Measurements from ENCODE around the gene EHBP1L1.
A peak's percentile ranks its signal among the peaks of the same experiment; 100 is the strongest.

EHBP1L1 gene

DNA sequence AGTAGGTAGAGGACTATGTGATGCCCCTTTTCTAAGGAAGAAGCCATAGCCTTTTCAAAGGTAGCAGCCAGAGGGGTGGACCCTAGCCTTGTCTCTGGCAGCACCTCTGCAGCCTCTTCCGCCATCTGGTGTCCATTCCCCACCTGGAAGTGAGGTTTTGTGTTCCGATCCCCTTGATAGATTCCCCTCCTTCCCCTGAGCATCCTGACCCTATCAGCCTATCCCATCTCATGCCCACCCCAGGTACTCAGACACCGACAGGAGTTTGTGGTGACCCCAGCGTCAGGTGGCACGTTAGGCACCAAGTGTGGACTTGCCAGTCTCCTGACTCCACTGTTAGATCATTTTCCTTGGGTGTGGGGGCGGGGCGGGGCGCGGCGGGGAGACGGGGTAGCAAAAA, 3.9 kb upstream of the EHBP1L1 start:
- Histone ChIP-seq H3K79me1 (replicated peaks; ENCODE audit: low read length, poor library complexity, severe bottlenecking) (peaks cover 18% of the 10 kb centered on the region), H3K4me3 (ENCODE audit: insufficient read depth in 1 of 2, low read depth in 1 of 2, low read length in 2 of 2) (peak overlapping the region; percentile 46 to 99), H3K18ac (ENCODE audit: low read depth in 1 of 2, low read length in 2 of 2) (no peak overlapping the region), H3K23ac (ENCODE audit: low read length in 2 of 2) (no peak overlapping the region), H2BK12ac (ENCODE audit: low read length in 2 of 2) (peak overlapping the region in 1 of 2 experiments; percentile 23), H3K27me3 (ENCODE audit: control insufficient read depth in 1 of 2, insufficient read depth in 1 of 2, low read length in 2 of 2) (no peaks in the 10 kb centered on the region), H2BK120ac (ENCODE audit: low read depth, low read length) (no peak overlapping the region), H3K4me1 (ENCODE audit: control insufficient read depth, insufficient read depth, low read depth, low read length) (peaks cover 51% of the 10 kb centered on the region), H3K4me2 (ENCODE audit: low read length, poor library complexity, severe bottlenecking) (peak overlapping the region; percentile 71), H2BK5ac (ENCODE audit: low read depth, low read length, poor library complexity, severe bottlenecking) (no peak overlapping the region), H2AK5ac (ENCODE audit: low read length, severe bottlenecking) (no peak overlapping the region), H3K4ac (ENCODE audit: low read depth in 1 of 2, low read length in 2 of 2) (no peak overlapping the region), H3K14ac (ENCODE audit: low read length in 2 of 2) (no peak overlapping the region), H3K36me3 (ENCODE audit: control insufficient read depth in 1 of 2, insufficient read depth in 2 of 2, low read depth in 1 of 2, low read length in 2 of 2) (peaks cover 6 to 12% of the 10 kb centered on the region in 2 experiments), H3K27ac (ENCODE audit: low read length, poor library complexity, severe bottlenecking) (peak overlapping the region; percentile 10), H4K91ac (ENCODE audit: low read length) (no peak overlapping the region), H4K8ac (ENCODE audit: low read length) (peak overlapping the region; percentile 12), H3K9me3 (ENCODE audit: control insufficient read depth, low read length) (no peaks in the 10 kb centered on the region), H2BK15ac (ENCODE audit: low read depth, poor library complexity, severe bottlenecking) (no peak overlapping the region), H3K9ac (ENCODE audit: low read length) (peak overlapping the region; percentile 96), H2AFZ (ENCODE audit: low read depth, low read length) (no peak overlapping the region)
- peak; percentile 73 for DNase-seq
- 38% methylated on average over 3 of the region's 11 CpGs for WGBS

DNA sequence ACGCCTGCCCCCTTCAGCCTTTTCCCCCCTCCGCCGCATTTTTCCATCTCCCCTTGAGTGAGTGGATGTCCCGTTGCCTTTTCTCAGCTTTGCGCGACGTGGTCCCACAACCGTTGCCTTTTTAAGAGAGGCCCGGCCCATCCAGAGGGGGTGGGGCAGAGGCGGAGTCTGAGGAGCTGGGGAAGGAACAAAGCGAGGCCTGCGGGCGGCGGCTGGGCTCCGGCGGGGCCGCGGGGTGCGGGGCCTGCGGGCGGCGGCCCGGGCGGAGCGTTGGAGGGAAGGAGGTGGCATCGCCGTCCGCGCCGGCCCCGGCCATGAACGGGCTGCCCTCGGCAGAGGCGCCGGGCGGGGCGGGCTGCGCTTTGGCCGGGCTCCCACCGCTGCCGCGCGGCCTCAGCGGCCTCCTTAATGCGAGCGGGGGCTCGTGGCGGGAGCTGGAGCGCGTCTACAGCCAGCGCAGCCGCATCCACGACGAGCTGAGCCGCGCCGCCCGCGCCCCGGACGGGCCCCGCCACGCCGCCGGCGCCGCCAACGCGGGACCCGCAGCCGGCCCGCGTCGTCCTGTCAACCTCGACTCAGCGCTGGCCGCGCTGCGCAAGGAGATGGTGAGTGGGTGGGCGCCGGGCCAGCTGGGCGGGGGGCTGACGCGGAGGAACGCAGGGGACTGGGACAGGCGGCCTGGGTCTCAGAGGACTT, 3.3 kb upstream of the EHBP1L1 start, which contains the start of gene FAM89B:
FAM89B (plus strand) TSS at position 183 of the 696 bp plus-strand sequence; CDS start at position 315, 132 bp downstream.
- peaks cover 16% of the 10 kb centered on the region for H3K79me1 ChIP-seq (replicated peaks; ENCODE audit: low read length, poor library complexity, severe bottlenecking)
- peak; percentile 88 for DNase-seq
- no peaks in the 10 kb centered on the region for H3K9me3 ChIP-seq (ENCODE audit: control insufficient read depth, low read length)
- no peak within 1 kb of the TSS for H2BK5ac ChIP-seq (ENCODE audit: low read depth, low read length, poor library complexity, severe bottlenecking)
- peak within 1 kb of the TSS; percentile 82 to 99 for H3K4me3 ChIP-seq (ENCODE audit: insufficient read depth in 1 of 2, low read depth in 1 of 2, low read length in 2 of 2)
- peak within 1 kb of the TSS; percentile 10 for H3K27ac ChIP-seq (ENCODE audit: low read length, poor library complexity, severe bottlenecking)
- peaks cover 6 to 12% of the 10 kb centered on the region in 2 experiments for H3K36me3 ChIP-seq (ENCODE audit: control insufficient read depth in 1 of 2, insufficient read depth in 2 of 2, low read depth in 1 of 2, low read length in 2 of 2)
- H2BK15ac ChIP-seq (ENCODE audit: low read depth, poor library complexity, severe bottlenecking) = peak within 1 kb of the TSS; percentile 71
- H3K9ac ChIP-seq (ENCODE audit: low read length) = peak within 1 kb of the TSS; percentile 96
- H2BK120ac ChIP-seq (ENCODE audit: low read depth, low read length) = peak within 1 kb of the TSS; percentile 93
- peaks cover 57% of the 10 kb centered on the region for H3K4me1 ChIP-seq (ENCODE audit: control insufficient read depth, insufficient read depth, low read depth, low read length)
- under 1% methylated on average over 47 of the region's 86 CpGs for WGBS
- H2AK5ac ChIP-seq (ENCODE audit: low read length, severe bottlenecking) = no peak within 1 kb of the TSS
- H3K4ac ChIP-seq (ENCODE audit: low read depth in 1 of 2, low read length in 2 of 2) = peak within 1 kb of the TSS; percentile 46 to 93
- peak within 1 kb of the TSS; percentile 84 to 92 for H3K18ac ChIP-seq (ENCODE audit: low read depth in 1 of 2, low read length in 2 of 2)
- H3K23ac ChIP-seq (ENCODE audit: low read length in 2 of 2) = peak within 1 kb of the TSS in 1 of 2 experiments; percentile 93
- H2BK12ac ChIP-seq (ENCODE audit: low read length in 2 of 2) = peak within 1 kb of the TSS in 1 of 2 experiments; percentile 35
- H2AFZ ChIP-seq (ENCODE audit: low read depth, low read length) = no peak within 1 kb of the TSS
- H4K91ac ChIP-seq (ENCODE audit: low read length) = peak within 1 kb of the TSS; percentile 71
- peak within 1 kb of the TSS; percentile 45 for H4K8ac ChIP-seq (ENCODE audit: low read length)
- H3K4me2 ChIP-seq (ENCODE audit: low read length, poor library complexity, severe bottlenecking) = peak within 1 kb of the TSS; percentile 98
- H3K27me3 ChIP-seq (ENCODE audit: control insufficient read depth in 1 of 2, insufficient read depth in 1 of 2, low read length in 2 of 2) = no peaks in the 10 kb centered on the region
- H3K14ac ChIP-seq (ENCODE audit: low read length in 2 of 2) = peak within 1 kb of the TSS in 1 of 2 experiments; percentile 92

GRCh38 chr11:65573391-65574079, 2.3 kb upstream of the EHBP1L1 start:
- peak overlapping the region in 1 of 2 experiments; percentile 49 for H3K18ac ChIP-seq (ENCODE audit: low read depth in 1 of 2, low read length in 2 of 2)
- H3K27ac ChIP-seq (ENCODE audit: low read length, poor library complexity, severe bottlenecking) = peak overlapping the region; percentile 13
- no peaks in the 10 kb centered on the region for H3K9me3 ChIP-seq (ENCODE audit: control insufficient read depth, low read length)
- no peak overlapping the region for H2BK15ac ChIP-seq (ENCODE audit: low read depth, poor library complexity, severe bottlenecking)
- no peak overlapping the region for H3K14ac ChIP-seq (ENCODE audit: low read length in 2 of 2)
- no peak overlapping the region for H2BK5ac ChIP-seq (ENCODE audit: low read depth, low read length, poor library complexity, severe bottlenecking)
- H2AK5ac ChIP-seq (ENCODE audit: low read length, severe bottlenecking) = no peak overlapping the region
- H3K4me1 ChIP-seq (ENCODE audit: control insufficient read depth, insufficient read depth, low read depth, low read length) = peaks cover 61% of the 10 kb centered on the region
- H3K4ac ChIP-seq (ENCODE audit: low read depth in 1 of 2, low read length in 2 of 2) = peak overlapping the region in 1 of 2 experiments; percentile 46
- no peak overlapping the region for H2BK120ac ChIP-seq (ENCODE audit: low read depth, low read length)
- H3K79me1 ChIP-seq (replicated peaks; ENCODE audit: low read length, poor library complexity, severe bottlenecking) = peaks cover 14% of the 10 kb centered on the region
- no peaks in the 10 kb centered on the region for H3K27me3 ChIP-seq (ENCODE audit: control insufficient read depth in 1 of 2, insufficient read depth in 1 of 2, low read length in 2 of 2)
- peak overlapping the region in 1 of 2 experiments; percentile 60 for H3K23ac ChIP-seq (ENCODE audit: low read length in 2 of 2)
- H4K91ac ChIP-seq (ENCODE audit: low read length) = peak overlapping the region; percentile 47
- DNase-seq = no peak
- WGBS = 78% methylated on average over 22 of the region's 22 CpGs
- H4K8ac ChIP-seq (ENCODE audit: low read length) = no peak overlapping the region
- H3K36me3 ChIP-seq (ENCODE audit: control insufficient read depth in 1 of 2, insufficient read depth in 2 of 2, low read depth in 1 of 2, low read length in 2 of 2) = peaks cover 2 to 12% of the 10 kb centered on the region in 2 experiments
- peak overlapping the region; percentile 7 to 24 for H2BK12ac ChIP-seq (ENCODE audit: low read length in 2 of 2)
- H3K4me3 ChIP-seq (ENCODE audit: insufficient read depth in 1 of 2, low read depth in 1 of 2, low read length in 2 of 2) = peak overlapping the region; percentile 45 to 99
- H3K9ac ChIP-seq (ENCODE audit: low read length) = peak overlapping the region; percentile 96
- H3K4me2 ChIP-seq (ENCODE audit: low read length, poor library complexity, severe bottlenecking) = peak overlapping the region; percentile 87
- H2AFZ ChIP-seq (ENCODE audit: low read depth, low read length) = no peak overlapping the region

All from mesenchymal stem cell (in vitro differentiated cells and primary cell).